GM12892 (cell line): ENCODE data around the gene ZNF415.

Experiments
- POLR2A ChIP-seq: IDR thresholded peaks from 2 replicates; pipeline ENCODE4 v1.6.1; 2011; ENCODE audit warnings: low read depth, low read length, control low read depth
- POLR2AphosphoS5 ChIP-seq: IDR thresholded peaks from 2 replicates; pipeline ENCODE4 v1.6.1; 2011; ENCODE audit warnings: low read depth, low read length, control low read depth

GRCh38 chr19:53165691-53166091 lies 33.0 kb upstream of the ZNF415 start:
- no peak for TF ChIP-seq POLR2A
- no peak for TF ChIP-seq POLR2AphosphoS5
